Liver (tissue), 9 donors: ENCODE measurements around the gene MEGF10. TPM values are rescaled to one million over a fixed set of nuclear protein-coding genes. Genes with fewer than 3 reads are reported as not detected.
"Not testable (repeated sequence)": the region's sequence is repeated elsewhere in the genome, so short reads cannot be mapped to it uniquely, and the experiment has no call there.

Source experiments
- DNase-seq: peaks from one replicate; pipeline ENCODE4 v3.0.0-alpha.2; 2017; ENCODE audit warnings: low spot score
- H3K27ac ChIP-seq, 2 donors: one replicate each; pipeline ENCODE4 v1.7.0; 2013; ENCODE audit warnings: inconsistent platforms in 2 of 2, low read length in 2 of 2, control low read depth in 1 of 2, low read depth in 1 of 2, mild to moderate bottlenecking in 1 of 2
- H3K27me3 ChIP-seq, 4 donors: one replicate each; pipeline versions ENCODE4 v1.6.1 to v1.7.0; 2013; ENCODE audit warnings: low read length in 3 of 4, inconsistent platforms in 1 of 4, mild to moderate bottlenecking in 1 of 4, moderate library complexity in 1 of 4; ENCODE audit not compliant: control insufficient read depth in 4 of 4, insufficient read depth in 4 of 4
- H3K36me3 ChIP-seq, 4 donors: one replicate each; pipeline versions ENCODE4 v1.6.1 to v1.7.0; 2013; ENCODE audit warnings: low read length in 3 of 4, mild to moderate bottlenecking in 3 of 4, low read depth in 1 of 4, moderate library complexity in 1 of 4; ENCODE audit not compliant: control insufficient read depth in 4 of 4, insufficient read depth in 3 of 4
- H3K4me1 ChIP-seq, 4 donors: one replicate each; pipeline versions ENCODE4 v1.6.1 to v1.7.0; 2013; ENCODE audit warnings: low read length in 3 of 4, mild to moderate bottlenecking in 3 of 4, moderate library complexity in 1 of 4; ENCODE audit not compliant: control insufficient read depth in 4 of 4, insufficient read depth in 4 of 4
- H3K4me3 ChIP-seq, 3 donors: one replicate each; pipeline versions ENCODE4 v1.6.1 to v1.7.0; 2013; ENCODE audit warnings: low read length in 3 of 3, control low read depth in 1 of 3, low read depth in 1 of 3, mild to moderate bottlenecking in 1 of 3
- H3K9ac ChIP-seq, 2 donors: one replicate each; pipeline ENCODE4 v1.7.0; 2013; ENCODE audit warnings: low read length in 2 of 2, mild to moderate bottlenecking in 2 of 2, moderate library complexity in 2 of 2, control low read depth in 1 of 2, low read depth in 1 of 2
- H3K9me3 ChIP-seq, 4 donors: one replicate each; pipeline versions ENCODE4 v1.6.1 to v1.7.0; 2013; ENCODE audit warnings: low read length in 3 of 4; ENCODE audit not compliant: control insufficient read depth in 4 of 4
- CTCF ChIP-seq: fragments of 150-350 bp; IDR thresholded peaks from 2 replicates; pipeline ENCODE4 v1.5.1; 2017; ENCODE audit warnings: improper control_type of control experiment, low read depth, low read length; ENCODE audit not compliant: missing input control
- FOXA2 ChIP-seq: IDR thresholded peaks from 2 replicates; pipeline ENCODE4 v1.6.1; 2016; ENCODE audit warnings: antibody characterized with exemption
- GABPA ChIP-seq, 2 donors: IDR thresholded peaks in 1 of 2; conservative IDR thresholded peaks in 1 of 2; 2 replicates each; pipeline ENCODE4 v1.6.1; 2016; ENCODE audit warnings: antibody characterized with exemption in 2 of 2, mild to moderate bottlenecking in 1 of 2, moderate library complexity in 1 of 2
- HNF4G ChIP-seq: IDR thresholded peaks from 2 replicates; pipeline ENCODE4 v1.6.1; 2016; ENCODE audit warnings: antibody characterized with exemption
- JUND ChIP-seq, 2 donors: IDR thresholded peaks; 2 replicates each; pipeline ENCODE4 v1.6.1; 2016; ENCODE audit warnings: antibody characterized with exemption in 2 of 2
- REST ChIP-seq: IDR thresholded peaks from 2 replicates; pipeline ENCODE4 v1.6.1; 2016; ENCODE audit warnings: antibody characterized with exemption, mild to moderate bottlenecking
- RXRA ChIP-seq, 2 donors: IDR thresholded peaks; 2 replicates each; pipeline ENCODE4 v1.6.1; 2017 to 2018; ENCODE audit warnings: antibody characterized with exemption in 2 of 2, mild to moderate bottlenecking in 1 of 2
- YY1 ChIP-seq: IDR thresholded peaks from 2 replicates; pipeline ENCODE4 v1.6.1; 2016; ENCODE audit warnings: antibody characterized with exemption, mild to moderate bottlenecking
- WGBS: extraction: QIAGEN DNeasy Blood & Tissue Kit; methylation state at CpG from one replicate; pipeline ENCODE4 v1.1.7; 2013; 5-methylcytosine and 5-hydroxymethylcytosine counted together
- polyA plus RNA-seq, 2 donors: library from polyadenylated mRNA; stranded (reverse) in 1 of 2; unstranded in 1 of 2; fragments of 200-250 nt in 1 of 2; fragments of >200 nt in 1 of 2; fragmentation: Nextera tagmentation in 1 of 2; extraction: Ambion mirVana in 1 of 2; gene quantifications; one replicate each; pipeline versions ENCODE4 v1.2.1 to v1.2.3, GENCODE V29; 2013 to 2015
- total RNA-seq, 2 donors: library from RNA; depleted of rRNA; stranded (reverse); fragments of >200 nt; gene quantifications; one replicate each; pipeline ENCODE4 v1.2.3, GENCODE V29; 2014
- donor health status: healthy.
- donor health status: healthy.
- donor health status: healthy.
- donor health status: healthy.
- donor health status: healthy.

The MEGF10 gene
- total and polyA plus RNA-seq, 4 donors = 0.05 to 1.0 (median 0.33) TPM; not detected in 1

DNA sequence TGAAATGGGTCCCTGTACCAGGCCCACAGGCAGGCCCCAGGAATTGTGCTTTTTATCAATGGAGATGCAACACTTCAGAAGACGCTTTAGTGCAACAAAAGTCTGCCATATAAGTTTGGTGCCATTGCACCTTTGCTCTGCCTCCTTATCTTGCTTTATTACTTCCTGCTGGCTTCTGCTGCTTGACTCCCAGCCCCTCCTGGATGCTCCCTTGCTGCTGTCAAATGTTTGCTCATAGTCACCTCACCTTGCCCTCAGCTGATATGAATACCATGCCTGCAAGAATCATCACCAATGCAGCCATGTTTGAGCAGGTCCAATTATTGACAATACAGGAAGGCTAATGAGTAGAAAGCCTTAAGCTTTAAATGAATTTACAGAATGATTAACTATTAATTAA, 25.4 kb downstream of the MEGF10 start:
- Histone ChIP-seq H3K9ac (no peak overlapping the region), H3K4me3 (no peak overlapping the region), H3K9me3 (no peaks in the 10 kb centered on the region), H3K4me1 (no peaks in the 10 kb centered on the region), H3K36me3 (no peaks in the 10 kb centered on the region), H3K27me3 (peaks cover 0 to 2% (median 0%) of the 10 kb centered on the region in 4 donors), H3K27ac (no peak overlapping the region)
- DNase-seq = no peak
- 92% methylated on average over 1 of the region's 1 CpG for WGBS
- TF ChIP-seq REST = no peak
- no peak for TF ChIP-seq RXRA (IDR thresholded peaks at IDR 0.05)

GRCh38 chr5:127317385-127317784, 26.8 kb downstream of the MEGF10 start:
- not testable (repeated sequence) for H3K9ac ChIP-seq, H3K4me1 ChIP-seq, H3K9me3 ChIP-seq, H3K27ac ChIP-seq, H3K27me3 ChIP-seq, DNase-seq, H3K4me3 ChIP-seq, H3K36me3 ChIP-seq
- WGBS = 91% methylated on average over 3 of the region's 3 CpGs

DNA sequence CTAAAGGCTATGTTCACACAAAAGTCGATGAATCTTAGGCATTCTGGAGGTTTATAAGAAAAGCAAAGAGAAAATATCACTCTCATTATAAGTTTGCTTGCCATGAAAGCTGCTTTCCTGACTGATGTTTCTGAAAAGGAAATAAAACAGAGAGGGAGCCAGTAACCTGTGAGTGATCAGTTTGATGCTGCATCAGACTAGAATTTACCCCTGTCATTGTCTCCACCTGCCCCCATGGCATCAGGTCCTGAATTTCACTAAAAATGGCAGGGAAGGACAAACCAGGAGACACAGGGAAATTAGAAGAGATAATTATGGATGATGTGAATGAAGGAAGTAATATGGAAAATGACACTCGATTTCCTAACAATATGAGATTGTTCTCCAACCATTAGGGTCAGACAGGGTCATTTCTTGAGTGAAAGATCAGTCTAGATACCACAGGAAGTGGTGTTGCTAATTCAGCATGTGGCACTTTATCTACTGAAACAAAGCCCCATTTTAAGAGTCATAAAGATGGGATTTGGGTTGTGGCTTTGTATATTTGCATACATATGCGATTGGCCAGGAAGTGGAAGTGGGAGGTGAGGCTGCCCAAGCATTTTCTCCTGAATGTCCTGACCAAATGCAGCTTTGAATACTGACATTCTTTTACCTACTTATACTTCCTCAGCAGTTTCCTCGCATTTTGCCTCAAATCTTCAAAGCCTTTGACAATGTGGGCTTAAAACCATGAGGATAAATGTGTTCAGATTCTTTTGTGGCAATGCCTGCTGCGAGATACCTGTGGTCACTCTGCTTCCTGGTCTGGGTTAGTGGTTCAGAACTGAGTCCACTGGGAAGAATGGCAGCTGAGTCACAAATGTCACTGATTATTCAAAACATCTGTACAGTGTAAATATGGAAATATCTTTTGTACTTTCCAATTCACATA, 29.7 kb downstream of the MEGF10 start:
- TF ChIP-seq YY1 = no peak
- no peak for TF ChIP-seq HNF4G
- TF ChIP-seq CTCF = no peak
- no peak for TF ChIP-seq JUND (IDR thresholded peaks at IDR 0.05)
- TF ChIP-seq GABPA (IDR thresholded peaks at IDR 0.05 in 1 of 2, conservative IDR thresholded peaks at IDR 0.05 in 1 of 2) = no peak
- no peak for TF ChIP-seq FOXA2
- DNase-seq = no peak
- Histone ChIP-seq H3K4me1 (no peaks in the 10 kb centered on the region), H3K27ac (no peak overlapping the region), H3K27me3 (peaks cover 0 to 2% (median 0%) of the 10 kb centered on the region in 4 donors), H3K9ac (no peak overlapping the region), H3K36me3 (no peaks in the 10 kb centered on the region), H3K9me3 (no peaks in the 10 kb centered on the region), H3K4me3 (no peak overlapping the region)
- WGBS = 34% methylated on average over 5 of the region's 5 CpGs
